GM12878 (cell line): Measurements from ENCODE around the gene CACNA2D3. TPM values are rescaled to one million over a fixed set of nuclear protein-coding genes. Genes with fewer than 3 reads are reported as not detected.

Experiments used
- ATAC-seq: fragments of 200-7000 bp; cut with Tn5 transposase; 3 replicates; pipeline ENCODE4 v1.9.1; 2020; ENCODE audit warnings: mild to moderate bottlenecking, moderate library complexity
- BruUV-seq: library from RNA; stranded (reverse); fragments of 400-500 nt; replicated peaks from 2 replicates; lab custom pipeline; 2021; lab: Mats Ljungman, UMichigan
- CTCF ChIA-PET: fragments of 300-600 bp; sonication (Branson Sonifier 250); formaldehyde crosslinking; extraction: SDS; loops from one replicate; lab custom pipeline; 2021; ENCODE audit warnings: inconsistent platforms; lab: Yijun Ruan, JAX
- POLR2A ChIA-PET: fragments of 350-600 bp; formaldehyde crosslinking; extraction: SDS; loops from one replicate; lab custom pipeline; 2021; ENCODE audit warnings: inconsistent platforms; lab: Charles Lee
- RAD21 ChIA-PET: fragments of 300-600 bp; sonication (Branson Sonifier 250); formaldehyde crosslinking; loops from one replicate; lab custom pipeline; 2023; ENCODE audit warnings: antibody characterized with exemption; ENCODE audit not compliant: unreplicated experiment; lab: Charles Lee
- SMC1A ChIA-PET: fragments of 300-600 bp; sonication (Branson Sonifier 250); formaldehyde crosslinking; loops from one replicate; lab custom pipeline; 2023; ENCODE audit not compliant: unreplicated experiment, uncharacterized antibody; lab: Charles Lee
- DNase-seq: peaks from one replicate; pipeline ENCODE4 v3.0.0-alpha.2; 2011; ENCODE audit warnings: low read depth, low spot score
- FAIRE-seq: peaks from 3 replicates; lab custom pipeline; 2011; peaks lifted over from hg19 to GRCh38; lab: Jason Lieb, UNC
- H2AFZ ChIP-seq: 2 replicates; pipeline ENCODE4 v1.6.0; 2011; ENCODE audit warnings: low read depth, low read length, control low read depth; ENCODE audit not compliant: control insufficient read depth
- H3K27ac ChIP-seq: 2 replicates; pipeline ENCODE4 v1.5.1; 2011; ENCODE audit warnings: control low read depth; ENCODE audit not compliant: control insufficient read depth, insufficient read depth
- H3K27me3 ChIP-seq, 2 experiments: replicated peaks in 1 of 2; 2 replicates each; pipeline versions ENCODE4 v1.6.0 to v1.6.1; 2011; ENCODE audit warnings: low read length in 1 of 2; ENCODE audit not compliant: control insufficient read depth in 2 of 2, insufficient read depth in 2 of 2
- H3K36me3 ChIP-seq, 2 experiments: 2 replicates each; pipeline ENCODE4 v1.5.1; 2011; ENCODE audit warnings: low read length in 1 of 2; ENCODE audit not compliant: control insufficient read depth in 2 of 2, insufficient read depth in 2 of 2
- H3K4me1 ChIP-seq: 2 replicates; pipeline ENCODE4 v1.6.1; 2011; ENCODE audit warnings: mild to moderate bottlenecking, low read length, moderate library complexity, mixed read lengths; ENCODE audit not compliant: control insufficient read depth, insufficient read depth
- H3K4me2 ChIP-seq: 2 replicates; pipeline ENCODE4 v1.6.0; 2011; ENCODE audit warnings: control low read depth; ENCODE audit not compliant: control insufficient read depth, insufficient read depth
- H3K4me3 ChIP-seq: fragments of 200-600 bp; sonication (generic); 2 replicates; pipeline ENCODE4 v1.5.1; 2016
- H3K79me2 ChIP-seq: 2 replicates; pipeline ENCODE4 v1.6.0; 2011; ENCODE audit warnings: low read length; ENCODE audit not compliant: control insufficient read depth, insufficient read depth
- H3K9ac ChIP-seq: 2 replicates; pipeline ENCODE4 v1.8.0; 2011; ENCODE audit warnings: low read length, control low read depth, mixed read lengths; ENCODE audit not compliant: control insufficient read depth, insufficient read depth
- H3K9me3 ChIP-seq: replicated peaks from 3 replicates; pipeline ENCODE4 v1.5.1; 2011; ENCODE audit warnings: mild to moderate bottlenecking, low read length; ENCODE audit not compliant: control insufficient read depth, insufficient read depth
- H4K20me1 ChIP-seq: 2 replicates; pipeline ENCODE4 v1.6.0; 2011; ENCODE audit not compliant: control insufficient read depth, insufficient read depth
- CBX5 ChIP-seq: sonication (generic); IDR thresholded peaks from 2 replicates; pipeline ENCODE4 v1.6.1; 2016; ENCODE audit warnings: low read depth, moderate library complexity, mild to moderate bottlenecking, inconsistent platforms
- MEF2B ChIP-seq: fragments of 450-650 bp; IDR thresholded peaks from 2 replicates; pipeline ENCODE4 v1.6.1; 2018; ENCODE audit warnings: mild to moderate bottlenecking, moderate library complexity; ENCODE audit not compliant: partially characterized antibody, poor library complexity, severe bottlenecking
- SIN3A ChIP-seq: IDR thresholded peaks from 2 replicates; pipeline ENCODE4 v1.6.1; 2012; ENCODE audit warnings: low read depth, low read length, improper control_type of control experiment
- WGBS: methylation state at CpG from one replicate; pipeline ENCODE4 v1.1.6; 2016; ENCODE audit warnings: low lambda C conversion rate; ENCODE audit not compliant: insufficient replicate concordance, insufficient coverage; ENCODE audit errors: missing lambda C conversion rate; 5-methylcytosine and 5-hydroxymethylcytosine counted together
- in situ Hi-C: fragments of 300-500 bp; cut with MboI; formaldehyde crosslinking; loops from 9 replicates; pipeline ENCODE4 v1.14.3; 2018; ENCODE audit warnings: mixed read lengths
- intact Hi-C: fragments of 100-400 bp; cut with micrococcal nuclease; formaldehyde crosslinking; loops from one replicate; pipeline ENCODE4 v1.14.2; 2022; ENCODE audit not compliant: unreplicated experiment
- polyA plus RNA-seq, 11 experiments: library from polyadenylated mRNA; depleted of rRNA in 4 of 11; unstranded in 6 of 11; stranded (reverse) in 5 of 11; fragments of >200 nt; fragmentation: Nextera tagmentation in 4 of 11; fragmentation: Illumina TruSeq in 1 of 11; extraction: Ambion mirVana in 4 of 11; extraction: Trizol in 1 of 11; gene quantifications; 1 replicate in 1 of 11; 2 replicates in 10 of 11; pipeline versions ENCODE4 v1.2.1 to v1.2.3, GENCODE V29; 2011 to 2016; ENCODE audit warnings: inconsistent platforms in 2 of 11, missing spikeins in 2 of 11, low read depth in 1 of 11
- total RNA-seq, 4 experiments: library from RNA; depleted of rRNA in 3 of 4; stranded (reverse); fragments of >200 nt in 3 of 4; fragmentation: Illumina TruSeq in 1 of 4; extraction: Trizol in 1 of 4; gene quantifications; 2 replicates each; pipeline versions ENCODE4 v1.2.1 to v1.2.3, GENCODE V29; 2013 to 2021
- TF ChIP-seq, protein P1 (sequence below): fragments of 450-650 bp; IDR thresholded peaks from 2 replicates; pipeline ENCODE4 v1.6.1; 2017; ENCODE audit warnings: mild to moderate bottlenecking, moderate library complexity

CACNA2D3 gene
- total and polyA plus RNA-seq, 10 of the 15 experiments (the other 5 are each of a cell fraction or from before 2014, with no cell fraction given), result not detected

DNA sequence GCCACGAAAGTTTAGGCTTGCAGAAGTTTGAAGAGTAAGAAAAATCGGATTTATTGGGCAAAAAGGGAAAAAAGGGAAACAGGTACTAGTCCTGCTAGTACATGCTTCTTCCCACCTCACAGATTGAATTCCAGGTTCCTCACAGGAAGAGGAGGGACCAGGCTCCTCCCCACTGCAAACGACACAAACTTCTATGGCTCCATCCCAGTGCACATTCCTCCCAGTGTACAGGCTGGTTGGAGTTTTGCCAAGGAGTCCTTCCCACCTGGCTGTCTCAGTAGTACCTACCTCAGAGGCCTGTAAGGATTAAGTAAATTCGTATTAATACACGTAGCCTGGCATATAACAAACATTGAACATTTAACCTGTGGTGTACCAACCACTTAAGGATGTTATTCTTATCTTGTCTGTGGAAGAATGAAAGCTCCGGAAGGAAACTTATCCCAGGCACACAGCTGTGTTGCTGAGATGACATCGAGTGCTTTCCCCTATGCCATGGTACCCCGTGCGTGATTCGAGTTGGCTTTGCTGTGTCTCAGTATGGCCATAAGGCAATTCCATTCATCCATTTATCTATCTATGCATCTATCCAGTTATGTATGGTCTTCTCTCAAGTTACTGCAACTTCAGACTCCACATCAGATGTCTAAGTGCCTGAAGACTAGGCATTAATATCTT is 511.2 kb downstream of the CACNA2D3 start:
- no peak overlapping the region for H3K4me3 ChIP-seq
- no peaks in the 10 kb centered on the region for H3K9me3 ChIP-seq
- intact Hi-C loops (no loop called here), in situ Hi-C loops (no loop called here)
- FAIRE-seq, result no peak
- H3K27me3 ChIP-seq, result no peaks in the 10 kb centered on the region; a peak in 1 of 4 replicates
- BruUV-seq, result no TSS peak
- ChIA-PET RAD21 (no interaction called here), POLR2A (interaction anchor here (0.5 kb wide), 1 partner anchor 1077 kb away, joined by 4 read pairs; no protein-coding TSS in a partner anchor), SMC1A (no interaction called here), CTCF (no interaction called here)
- no peaks in the 10 kb centered on the region for H3K36me3 ChIP-seq
- TF ChIP-seq SIN3A (no peak), CBX5 (no peak), MEF2B (no peak)
- TF ChIP-seq, protein P1, sequence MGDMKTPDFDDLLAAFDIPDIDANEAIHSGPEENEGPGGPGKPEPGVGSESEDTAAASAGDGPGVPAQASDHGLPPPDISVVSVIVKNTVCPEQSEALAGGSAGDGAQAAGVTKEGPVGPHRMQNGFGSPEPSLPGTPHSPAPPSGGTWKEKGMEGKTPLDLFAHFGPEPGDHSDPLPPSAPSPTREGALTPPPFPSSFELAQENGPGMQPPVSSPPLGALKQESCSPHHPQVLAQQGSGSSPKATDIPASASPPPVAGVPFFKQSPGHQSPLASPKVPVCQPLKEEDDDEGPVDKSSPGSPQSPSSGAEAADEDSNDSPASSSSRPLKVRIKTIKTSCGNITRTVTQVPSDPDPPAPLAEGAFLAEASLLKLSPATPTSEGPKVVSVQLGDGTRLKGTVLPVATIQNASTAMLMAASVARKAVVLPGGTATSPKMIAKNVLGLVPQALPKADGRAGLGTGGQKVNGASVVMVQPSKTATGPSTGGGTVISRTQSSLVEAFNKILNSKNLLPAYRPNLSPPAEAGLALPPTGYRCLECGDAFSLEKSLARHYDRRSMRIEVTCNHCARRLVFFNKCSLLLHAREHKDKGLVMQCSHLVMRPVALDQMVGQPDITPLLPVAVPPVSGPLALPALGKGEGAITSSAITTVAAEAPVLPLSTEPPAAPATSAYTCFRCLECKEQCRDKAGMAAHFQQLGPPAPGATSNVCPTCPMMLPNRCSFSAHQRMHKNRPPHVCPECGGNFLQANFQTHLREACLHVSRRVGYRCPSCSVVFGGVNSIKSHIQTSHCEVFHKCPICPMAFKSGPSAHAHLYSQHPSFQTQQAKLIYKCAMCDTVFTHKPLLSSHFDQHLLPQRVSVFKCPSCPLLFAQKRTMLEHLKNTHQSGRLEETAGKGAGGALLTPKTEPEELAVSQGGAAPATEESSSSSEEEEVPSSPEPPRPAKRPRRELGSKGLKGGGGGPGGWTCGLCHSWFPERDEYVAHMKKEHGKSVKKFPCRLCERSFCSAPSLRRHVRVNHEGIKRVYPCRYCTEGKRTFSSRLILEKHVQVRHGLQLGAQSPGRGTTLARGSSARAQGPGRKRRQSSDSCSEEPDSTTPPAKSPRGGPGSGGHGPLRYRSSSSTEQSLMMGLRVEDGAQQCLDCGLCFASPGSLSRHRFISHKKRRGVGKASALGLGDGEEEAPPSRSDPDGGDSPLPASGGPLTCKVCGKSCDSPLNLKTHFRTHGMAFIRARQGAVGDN, result no peak
- H3K4me2 ChIP-seq, result no peak overlapping the region
- no peak for ATAC-seq
- H3K79me2 ChIP-seq, result no peaks in the 10 kb centered on the region
- WGBS, result 16% methylated on average over 10 of the region's 10 CpGs
- H2AFZ ChIP-seq, result no peak overlapping the region
- H3K27ac ChIP-seq, result no peak overlapping the region
- H3K9ac ChIP-seq, result no peak overlapping the region
- H3K4me1 ChIP-seq, result no peaks in the 10 kb centered on the region
- H4K20me1 ChIP-seq, result no peaks in the 10 kb centered on the region
- no peak for DNase-seq
